ENCODE results near the gene ABTB2. TPM values are rescaled to one million over a fixed set of nuclear protein-coding genes. Genes with fewer than 3 reads are reported as not detected.
A peak's percentile ranks its signal among the peaks of the same experiment; 100 is the strongest.

The ABTB2 gene
- total RNA-seq, 2 experiments from 2014 or later: 0.97 TPM

GRCh38 chr11:34240150-34240494 lies 117.7 kb downstream of the ABTB2 start:
- ATAC-seq: no peak
- CTCF ChIA-PET: interaction anchor here (3.1 kb wide), 1 partner anchor 65 kb away, joined by 16 read pairs; no protein-coding TSS in a partner anchor
- no peak for DNase-seq
- Mint-ChIP-seq H3K4me3 (no peak overlapping the region), H3K27ac (no peak overlapping the region), H3K27me3 (ENCODE audit: low read depth) (no peaks in the 10 kb centered on the region), H3K36me3 (ENCODE audit: low read depth) (no peaks in the 10 kb centered on the region), H3K4me1 (ENCODE audit: low read depth) (peaks cover 40% of the 10 kb centered on the region), H3K9me3 (ENCODE audit: insufficient read depth) (no peaks in the 10 kb centered on the region)
- POLR2A ChIA-PET: interaction anchor here (1.2 kb wide), 1 partner anchor 10 kb away, joined by 3 read pairs; no protein-coding TSS in a partner anchor

DNA sequence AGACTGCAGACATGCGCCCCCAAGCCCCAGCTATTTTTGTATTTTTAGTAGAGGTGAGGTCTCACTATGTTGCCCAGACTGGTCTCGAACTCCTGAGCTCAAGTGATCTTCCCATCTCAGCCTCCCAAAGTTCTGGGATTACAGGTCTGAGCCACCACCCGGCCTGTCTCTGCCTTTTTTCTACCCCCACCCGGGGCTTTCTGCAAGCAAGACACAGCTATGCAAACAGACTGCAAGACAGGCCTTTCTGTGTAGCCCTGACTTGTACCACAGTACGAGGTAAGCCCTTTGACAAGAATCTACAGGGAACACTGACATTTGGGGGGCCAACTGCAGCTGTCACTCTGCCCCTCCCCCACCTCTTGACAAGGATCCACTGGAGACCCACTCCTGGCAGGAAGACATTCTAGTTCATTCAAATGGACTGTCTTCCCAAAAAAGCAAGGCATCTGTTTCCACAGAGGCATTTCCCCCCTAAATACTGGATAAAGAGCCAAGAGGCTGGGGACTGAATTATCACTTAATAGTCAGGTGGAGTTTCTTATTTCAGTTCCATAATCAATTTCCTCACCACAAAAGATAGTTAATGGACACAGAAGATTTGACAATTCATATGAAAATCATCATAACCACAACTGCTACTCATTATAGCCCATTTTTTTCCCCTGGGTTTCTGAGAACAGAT lies 118.2 kb downstream of the ABTB2 start:
- H3K27me3 Mint-ChIP-seq (ENCODE audit: low read depth): no peaks in the 10 kb centered on the region
- no peak overlapping the region for H3K4me3 Mint-ChIP-seq
- H3K4me1 Mint-ChIP-seq (ENCODE audit: low read depth): peaks cover 39% of the 10 kb centered on the region
- CTCF ChIA-PET: interaction anchor here (1.1 to 3.1 kb wide), 3 partner anchors 8 to 118 kb away, joined by 3 to 16 read pairs (median 5); partner anchors contain the start of gene ABTB2
- DNase-seq (no peak), ATAC-seq (no peak)
- POLR2A ChIA-PET: interaction anchor here (1.2 kb wide), 1 partner anchor 11 kb away, joined by 3 read pairs; no protein-coding TSS in a partner anchor
- no peak overlapping the region for H3K27ac Mint-ChIP-seq
- H3K36me3 Mint-ChIP-seq (ENCODE audit: low read depth): no peaks in the 10 kb centered on the region
- H3K9me3 Mint-ChIP-seq (ENCODE audit: insufficient read depth): no peaks in the 10 kb centered on the region

DNA sequence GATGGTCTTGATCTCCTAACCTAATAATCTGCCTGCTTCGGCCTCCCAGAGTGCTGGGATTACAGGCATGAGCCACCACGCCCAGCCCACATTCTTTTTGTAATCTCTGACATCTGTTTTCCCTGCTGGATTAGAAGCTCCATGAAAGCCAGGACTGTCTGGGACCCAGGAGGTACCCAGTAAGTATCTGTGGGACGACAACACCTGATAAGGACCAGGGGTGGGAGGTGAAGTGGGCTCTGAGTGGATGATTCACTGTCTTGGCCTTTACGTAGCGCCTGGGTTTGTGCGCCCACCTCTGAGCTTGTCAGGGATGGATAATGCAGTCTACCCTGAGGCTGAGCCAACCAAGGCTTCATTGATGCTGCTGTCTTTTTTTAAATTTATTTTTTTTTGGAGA lies 118.8 kb downstream of the ABTB2 start:
- Mint-ChIP-seq H3K36me3 (ENCODE audit: low read depth) (no peaks in the 10 kb centered on the region), H3K4me1 (ENCODE audit: low read depth) (peaks cover 39% of the 10 kb centered on the region), H3K27me3 (ENCODE audit: low read depth) (no peaks in the 10 kb centered on the region), H3K9me3 (ENCODE audit: insufficient read depth) (no peaks in the 10 kb centered on the region), H3K4me3 (no peak overlapping the region), H3K27ac (no peak overlapping the region)
- DNase-seq (no peak), ATAC-seq (no peak)
- ChIA-PET CTCF (interaction anchor here (0.6 to 3.1 kb wide), 5 partner anchors 9 to 130 kb away, joined by 3 to 16 read pairs (median 4); partner anchors contain the start of gene ABTB2), POLR2A (interaction anchor here (1.2 kb wide), 1 partner anchor 11 kb away, joined by 3 read pairs; no protein-coding TSS in a partner anchor)

- no peak for ATAC-seq
- Mint-ChIP-seq H3K4me3 (no peak overlapping the region), H3K9me3 (ENCODE audit: insufficient read depth) (no peaks in the 10 kb centered on the region), H3K27ac (no peak overlapping the region), H3K4me1 (ENCODE audit: low read depth) (peaks cover 38% of the 10 kb centered on the region), H3K36me3 (ENCODE audit: low read depth) (no peaks in the 10 kb centered on the region), H3K27me3 (ENCODE audit: low read depth) (no peaks in the 10 kb centered on the region)
- CTCF ChIA-PET: interaction anchor here (0.6 to 3.1 kb wide), 5 partner anchors 9 to 130 kb away, joined by 3 to 16 read pairs (median 4); partner anchors contain the start of gene ABTB2
- no peak for DNase-seq
- POLR2A ChIA-PET: no interaction called here
These were observed 119.3 kb downstream of the ABTB2 start for GRCh38 chr11:34238533-34238932.

GRCh38 chr11:34236572-34236971 lies 121.2 kb downstream of the ABTB2 start:
- Mint-ChIP-seq H3K9me3 (ENCODE audit: insufficient read depth) (no peaks in the 10 kb centered on the region), H3K4me1 (ENCODE audit: low read depth) (peaks cover 36% of the 10 kb centered on the region), H3K4me3 (no peak overlapping the region), H3K27me3 (ENCODE audit: low read depth) (no peaks in the 10 kb centered on the region), H3K36me3 (ENCODE audit: low read depth) (no peaks in the 10 kb centered on the region), H3K27ac (no peak overlapping the region)
- ATAC-seq (no peak), DNase-seq (no peak)
- CTCF ChIA-PET: interaction anchor here (4.6 kb wide), 1 partner anchor 62 kb away, joined by 21 read pairs; no protein-coding TSS in a partner anchor
- POLR2A ChIA-PET: no interaction called here

DNA sequence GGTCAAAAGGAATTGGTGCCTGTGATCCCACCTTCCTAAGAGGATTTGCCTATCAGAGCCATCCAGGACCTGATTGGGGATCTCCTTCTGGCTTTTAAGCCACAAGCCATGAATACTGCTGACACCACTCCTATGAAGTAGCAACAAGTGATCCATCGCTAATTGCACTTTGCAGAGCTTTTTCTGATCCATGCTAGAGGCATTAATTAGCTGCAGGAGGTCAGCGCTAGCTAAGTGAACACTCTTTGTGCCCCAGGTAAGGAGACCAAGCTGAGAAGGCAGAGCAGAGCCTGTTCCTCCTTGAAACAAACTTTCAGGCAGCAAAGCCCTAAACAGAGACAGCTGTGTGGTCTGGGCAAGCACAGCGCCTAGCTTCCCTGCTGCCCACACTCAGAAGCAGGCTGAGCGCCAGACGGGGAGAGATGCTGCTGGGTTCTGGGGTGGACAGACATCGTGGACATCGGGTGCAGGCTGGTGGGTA lies 122.2 kb downstream of the ABTB2 start:
- no peak overlapping the region for H3K4me3 Mint-ChIP-seq
- peak overlapping the region; percentile 75 for H3K27ac Mint-ChIP-seq
- POLR2A ChIA-PET: no interaction called here

DNA sequence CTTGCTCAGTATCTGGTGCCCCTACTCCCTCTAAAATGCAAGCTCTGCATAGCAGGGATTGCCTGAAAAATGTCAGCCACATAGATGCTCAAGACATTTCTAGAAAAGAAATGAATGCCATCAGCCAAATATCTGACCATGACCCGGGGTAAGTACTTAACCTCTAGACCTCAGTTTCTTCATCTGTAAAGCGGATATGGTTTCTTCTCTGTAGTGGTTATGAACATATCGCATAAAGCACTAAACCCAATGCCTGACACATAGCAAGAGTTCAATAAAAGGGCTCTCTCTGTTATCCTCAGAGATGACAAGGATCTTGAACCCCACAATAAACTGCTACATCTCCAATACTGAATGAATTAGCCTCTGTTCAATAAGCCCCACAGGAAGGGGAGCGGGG lies 122.6 kb downstream of the ABTB2 start:
- ATAC-seq (peak; percentile 54), DNase-seq (peak; percentile 36)

More for the DNA sequence above, 122.2 kb downstream of the ABTB2 start:
- Mint-ChIP-seq H3K27me3 (ENCODE audit: low read depth) (no peaks in the 10 kb centered on the region), H3K36me3 (ENCODE audit: low read depth) (no peaks in the 10 kb centered on the region), H3K4me1 (ENCODE audit: low read depth) (peaks cover 36% of the 10 kb centered on the region), H3K9me3 (ENCODE audit: insufficient read depth) (no peaks in the 10 kb centered on the region)
- no peak for ATAC-seq
- CTCF ChIA-PET: interaction anchor here (0.9 to 4.6 kb wide), 3 partner anchors 47 to 122 kb away, joined by 3 to 21 read pairs (median 3); partner anchors contain the start of gene ABTB2
- no peak for DNase-seq

DNA sequence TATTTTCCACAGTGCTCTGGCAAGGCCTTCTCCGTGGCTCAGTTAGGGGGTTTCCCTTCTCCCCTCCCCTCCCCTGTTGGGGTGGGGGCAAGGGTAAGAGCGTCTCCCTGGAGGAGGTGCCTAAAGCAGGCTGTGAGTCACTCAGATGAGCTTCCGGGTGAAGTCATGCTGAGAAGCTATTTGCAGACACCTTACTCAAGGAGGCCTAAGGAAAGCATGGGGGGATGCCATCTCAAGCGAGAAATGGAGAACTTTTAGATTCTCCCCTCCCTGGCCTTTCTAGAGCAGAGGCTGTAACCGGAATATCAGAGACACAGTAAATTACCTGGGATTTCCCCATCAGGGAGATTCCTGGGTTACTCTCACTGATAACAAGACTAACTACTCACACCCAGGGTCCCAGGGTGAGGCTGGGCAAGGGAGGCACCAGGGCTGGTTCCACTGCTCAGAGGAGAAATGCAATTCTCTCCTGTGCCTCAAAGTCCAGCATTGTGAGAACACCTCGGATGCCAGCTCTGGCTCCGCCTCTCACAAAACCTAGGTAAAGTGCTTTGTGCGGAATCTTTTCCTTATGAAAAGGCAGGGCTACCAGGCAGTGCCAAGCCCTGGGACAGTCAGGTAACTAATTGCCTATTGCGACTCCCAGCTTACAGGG lies 123.6 kb downstream of the ABTB2 start:
- ATAC-seq: peak; percentile 95
- Mint-ChIP-seq H3K4me1 (ENCODE audit: low read depth) (peaks cover 29% of the 10 kb centered on the region), H3K9me3 (ENCODE audit: insufficient read depth) (no peaks in the 10 kb centered on the region), H3K27ac (peak overlapping the region; percentile 72), H3K4me3 (no peak overlapping the region), H3K36me3 (ENCODE audit: low read depth) (no peaks in the 10 kb centered on the region), H3K27me3 (ENCODE audit: low read depth) (no peaks in the 10 kb centered on the region)
- ChIA-PET CTCF (interaction anchor here (1.0 to 4.6 kb wide), 7 partner anchors 9 to 124 kb away, joined by 3 to 21 read pairs (median 9); partner anchors contain the start of gene ABTB2), POLR2A (interaction anchor here (0.6 to 1.5 kb wide), 4 partner anchors 13 to 154 kb away, joined by 3 to 7 read pairs (median 4); partner anchors contain the start of gene NAT10)
- peak; percentile 80 for DNase-seq

More for the DNA sequence above, 122.6 kb downstream of the ABTB2 start:
- Mint-ChIP-seq H3K9me3 (ENCODE audit: insufficient read depth) (no peaks in the 10 kb centered on the region), H3K4me3 (peak overlapping the region; percentile 26), H3K36me3 (ENCODE audit: low read depth) (no peaks in the 10 kb centered on the region), H3K27ac (peak overlapping the region; percentile 75), H3K27me3 (ENCODE audit: low read depth) (no peaks in the 10 kb centered on the region), H3K4me1 (ENCODE audit: low read depth) (peaks cover 36% of the 10 kb centered on the region)
- ChIA-PET CTCF (interaction anchor here (0.9 to 4.6 kb wide), 5 partner anchors 9 to 123 kb away, joined by 3 to 21 read pairs (median 5); partner anchors contain the start of gene ABTB2), POLR2A (no interaction called here)

GRCh38 chr11:34233215-34233614 lies 124.6 kb downstream of the ABTB2 start:
- Mint-ChIP-seq H3K4me1 (ENCODE audit: low read depth) (peaks cover 29% of the 10 kb centered on the region), H3K27me3 (ENCODE audit: low read depth) (no peaks in the 10 kb centered on the region)
- POLR2A ChIA-PET: interaction anchor here (1.2 to 1.5 kb wide), 2 partner anchors 14 to 17 kb away, joined by 3 to 7 read pairs; no protein-coding TSS in a partner anchor

DNA sequence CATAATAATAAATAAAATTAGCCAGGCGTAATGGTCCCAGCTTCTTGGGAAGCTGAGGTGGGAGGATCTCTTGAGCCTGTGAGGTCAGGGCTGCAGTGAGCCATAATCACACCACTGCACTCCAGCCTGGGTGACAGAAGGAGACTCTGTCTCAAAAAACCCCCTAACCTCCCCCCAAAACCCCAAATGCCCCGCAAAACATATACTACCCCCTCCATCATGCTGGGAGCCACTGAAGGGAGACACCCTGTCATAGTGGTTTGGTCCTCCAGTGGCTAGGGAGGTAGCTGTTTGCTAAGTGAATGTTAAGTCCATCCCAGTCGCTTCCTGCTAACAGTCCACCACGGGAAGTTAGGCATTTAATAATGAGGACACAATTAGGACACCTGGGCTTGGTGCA lies 125.0 kb downstream of the ABTB2 start:
- peaks cover 29% of the 10 kb centered on the region for H3K4me1 Mint-ChIP-seq (ENCODE audit: low read depth)
- CTCF ChIA-PET: interaction anchor here (1.5 to 4.6 kb wide), 2 partner anchors 32 to 58 kb away, joined by 9 to 21 read pairs; no protein-coding TSS in a partner anchor

More at GRCh38 chr11:34233215-34233614, 124.6 kb downstream of the ABTB2 start:
- no peaks in the 10 kb centered on the region for H3K36me3 Mint-ChIP-seq (ENCODE audit: low read depth)
- H3K27ac Mint-ChIP-seq: no peak overlapping the region
- ATAC-seq (no peak), DNase-seq (no peak)
- no peaks in the 10 kb centered on the region for H3K9me3 Mint-ChIP-seq (ENCODE audit: insufficient read depth)
- no peak overlapping the region for H3K4me3 Mint-ChIP-seq
- CTCF ChIA-PET: interaction anchor here (1.2 to 4.6 kb wide), 5 partner anchors 8 to 125 kb away, joined by 3 to 21 read pairs (median 10); partner anchors contain the start of gene ABTB2

DNA sequence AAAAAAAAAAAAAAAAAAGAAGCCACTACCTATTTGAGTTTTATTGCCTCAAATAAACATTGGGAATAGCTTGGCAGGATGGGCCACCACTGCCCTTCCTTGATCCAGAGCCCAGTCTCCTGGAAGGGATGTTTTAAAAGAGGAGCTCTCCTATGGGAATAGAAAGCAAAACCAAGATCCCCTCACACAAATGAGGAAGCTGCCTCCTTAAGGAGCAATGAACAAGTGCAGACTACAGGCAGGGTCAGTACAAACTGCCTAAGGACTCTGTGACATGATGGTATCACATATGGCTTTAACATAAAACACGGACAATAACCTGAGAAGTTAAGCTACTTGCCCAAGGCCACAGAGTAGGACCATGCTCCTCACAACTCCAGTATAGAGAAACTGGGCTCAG lies 131.6 kb downstream of the ABTB2 start:
- ChIA-PET POLR2A (no interaction called here), CTCF (no interaction called here)
- Mint-ChIP-seq H3K9me3 (ENCODE audit: insufficient read depth) (no peaks in the 10 kb centered on the region), H3K27me3 (ENCODE audit: low read depth) (no peaks in the 10 kb centered on the region), H3K27ac (no peak overlapping the region), H3K36me3 (ENCODE audit: low read depth) (no peaks in the 10 kb centered on the region), H3K4me1 (ENCODE audit: low read depth) (no peaks in the 10 kb centered on the region), H3K4me3 (no peak overlapping the region)
- ATAC-seq (no peak), DNase-seq (no peak)

More for the DNA sequence above, 125.0 kb downstream of the ABTB2 start:
- no peak overlapping the region for H3K27ac Mint-ChIP-seq
- H3K27me3 Mint-ChIP-seq (ENCODE audit: low read depth): no peaks in the 10 kb centered on the region
- no peaks in the 10 kb centered on the region for H3K9me3 Mint-ChIP-seq (ENCODE audit: insufficient read depth)
- no peak overlapping the region for H3K4me3 Mint-ChIP-seq
- ATAC-seq (no peak), DNase-seq (no peak)
- H3K36me3 Mint-ChIP-seq (ENCODE audit: low read depth): no peaks in the 10 kb centered on the region
- POLR2A ChIA-PET: interaction anchor here (1.5 kb wide), 1 partner anchor 18 kb away, joined by 7 read pairs; no protein-coding TSS in a partner anchor

Measured in activated CD8-positive, alpha-beta T cell treated with anti-CD3 and anti-CD28 coated beads, Interleukin-2, amount 10 ng/mL, durations not matched to agents 7 days and 5 days (primary cell).